ENCODE measurements around the gene MAPK8.

Gene MAPK8

DNA sequence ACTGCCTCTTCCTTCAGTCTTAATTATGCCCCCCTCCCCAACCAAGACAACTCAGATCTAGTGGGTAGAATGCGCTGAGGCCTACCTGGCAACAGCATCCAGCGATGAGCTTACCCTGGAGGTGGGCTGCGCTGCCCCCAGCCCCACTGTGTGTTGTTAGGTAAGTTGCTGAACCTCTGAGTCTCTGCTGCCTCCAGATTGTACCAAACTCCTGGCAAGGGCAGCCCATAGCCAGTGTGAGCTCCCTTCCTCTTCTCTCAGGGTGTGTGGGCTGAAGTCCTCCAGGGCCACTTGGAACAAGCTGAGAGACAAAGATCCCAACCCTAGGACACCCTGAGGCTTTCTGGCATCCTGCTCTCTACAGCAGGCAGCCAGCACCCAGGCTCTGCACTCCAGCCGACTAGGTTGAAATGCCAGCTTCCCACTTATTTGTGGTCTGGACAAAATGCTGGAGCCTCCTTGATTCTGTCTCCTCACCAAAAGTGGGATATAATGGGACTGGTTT, 163.1 kb downstream of the MAPK8 start:
- TF ChIP-seq, protein P1, sequence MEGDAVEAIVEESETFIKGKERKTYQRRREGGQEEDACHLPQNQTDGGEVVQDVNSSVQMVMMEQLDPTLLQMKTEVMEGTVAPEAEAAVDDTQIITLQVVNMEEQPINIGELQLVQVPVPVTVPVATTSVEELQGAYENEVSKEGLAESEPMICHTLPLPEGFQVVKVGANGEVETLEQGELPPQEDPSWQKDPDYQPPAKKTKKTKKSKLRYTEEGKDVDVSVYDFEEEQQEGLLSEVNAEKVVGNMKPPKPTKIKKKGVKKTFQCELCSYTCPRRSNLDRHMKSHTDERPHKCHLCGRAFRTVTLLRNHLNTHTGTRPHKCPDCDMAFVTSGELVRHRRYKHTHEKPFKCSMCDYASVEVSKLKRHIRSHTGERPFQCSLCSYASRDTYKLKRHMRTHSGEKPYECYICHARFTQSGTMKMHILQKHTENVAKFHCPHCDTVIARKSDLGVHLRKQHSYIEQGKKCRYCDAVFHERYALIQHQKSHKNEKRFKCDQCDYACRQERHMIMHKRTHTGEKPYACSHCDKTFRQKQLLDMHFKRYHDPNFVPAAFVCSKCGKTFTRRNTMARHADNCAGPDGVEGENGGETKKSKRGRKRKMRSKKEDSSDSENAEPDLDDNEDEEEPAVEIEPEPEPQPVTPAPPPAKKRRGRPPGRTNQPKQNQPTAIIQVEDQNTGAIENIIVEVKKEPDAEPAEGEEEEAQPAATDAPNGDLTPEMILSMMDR (conservative IDR thresholded peaks at IDR 0.05; ENCODE audit: low read depth, low read length), result no peak
- DNase-seq (ENCODE audit: low read depth), result no peak
- H3K4me3 ChIP-seq (ENCODE audit: low read length), result no peak overlapping the region

DNA sequence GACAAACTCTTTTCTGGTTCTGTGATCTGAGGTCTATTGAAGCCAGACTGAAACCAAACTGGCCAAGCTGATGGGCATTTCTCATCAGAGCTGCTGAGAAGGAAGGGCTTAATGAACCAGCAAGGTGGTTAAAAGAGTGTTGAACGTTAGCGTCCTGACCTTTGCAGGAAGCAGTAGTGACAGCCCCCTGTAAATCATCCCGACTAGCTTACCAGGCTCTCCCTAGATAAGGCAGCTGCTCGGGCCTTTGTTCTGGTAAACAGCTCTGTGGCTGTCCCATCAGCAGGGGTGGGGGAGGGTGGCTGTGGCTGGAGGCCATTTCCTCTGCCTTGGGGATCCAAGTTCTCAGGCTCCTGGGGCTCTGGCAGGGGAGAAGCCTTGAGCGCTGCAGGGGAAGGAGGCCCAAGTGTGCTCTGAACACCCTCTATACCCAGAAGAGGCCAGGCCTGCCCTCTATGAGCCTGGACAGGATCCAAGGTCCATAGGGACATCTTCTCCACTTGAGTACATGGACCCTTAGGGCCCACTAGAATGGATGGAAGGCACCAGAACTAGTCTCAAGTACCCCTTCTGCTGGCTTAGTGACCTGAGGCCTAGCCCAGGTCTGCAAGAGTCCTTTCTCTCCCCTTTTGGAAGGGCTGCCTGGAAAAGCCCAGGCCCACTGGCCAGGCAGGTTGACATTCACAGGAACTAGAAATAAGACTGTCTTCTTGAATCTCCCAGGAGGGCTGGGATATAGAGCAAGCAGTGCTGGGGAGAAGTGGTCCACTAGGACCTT, 163.8 kb downstream of the MAPK8 start:
- H3K4me3 ChIP-seq (ENCODE audit: low read length), result no peak overlapping the region
- TF ChIP-seq, protein P1 (conservative IDR thresholded peaks at IDR 0.05; ENCODE audit: low read depth, low read length), result no peak
- no peak for DNase-seq (ENCODE audit: low read depth)

DNA sequence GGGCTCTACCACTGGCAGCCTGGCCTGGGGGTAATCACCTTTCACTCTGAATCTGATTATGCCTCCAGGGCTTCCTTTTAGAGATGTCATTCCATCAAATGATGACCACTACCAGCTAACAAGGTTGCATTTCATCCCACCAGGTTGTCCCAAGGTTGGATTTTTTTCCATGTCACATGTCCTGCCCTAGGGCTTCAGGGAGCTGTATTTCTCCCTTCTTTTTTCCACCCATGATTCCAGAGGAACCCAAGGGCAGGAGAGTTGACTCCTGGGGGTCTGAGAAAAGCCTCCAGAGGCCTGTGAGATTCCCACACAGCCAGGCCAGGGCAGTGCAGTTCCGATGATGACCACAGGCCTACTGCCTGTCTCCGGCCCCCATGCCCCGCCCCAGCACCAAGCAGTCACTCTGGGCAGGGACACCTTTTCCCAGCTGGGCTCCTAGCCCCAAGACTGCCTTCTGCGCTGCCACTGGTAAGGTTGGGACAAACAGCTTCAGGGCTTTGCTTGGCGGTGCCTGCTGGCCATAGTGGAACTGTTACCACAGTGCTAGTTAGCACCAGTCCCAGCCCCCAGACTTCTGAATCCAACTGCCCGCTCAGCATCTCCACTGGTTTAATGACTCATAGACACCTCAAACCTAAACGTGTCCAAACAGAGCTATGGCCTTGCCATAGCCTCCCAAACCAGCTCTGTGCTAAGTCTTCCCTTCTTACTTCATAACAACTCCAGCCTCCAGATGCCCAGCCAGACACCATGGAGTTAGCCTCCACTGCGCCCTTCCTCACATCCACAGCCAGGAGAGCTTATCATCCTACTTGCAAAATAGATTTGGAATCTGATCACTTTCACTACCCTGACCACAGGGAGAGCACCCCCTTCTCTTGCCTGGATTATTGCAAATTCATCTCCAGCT, 164.7 kb downstream of the MAPK8 start:
- DNase-seq (ENCODE audit: low read depth), result no peak
- H3K4me3 ChIP-seq (ENCODE audit: low read length), result no peak overlapping the region
- TF ChIP-seq, protein P1 (conservative IDR thresholded peaks at IDR 0.05; ENCODE audit: low read depth, low read length), result no peak

GRCh38 chr10:48472501-48473069, 166.1 kb downstream of the MAPK8 start:
- H3K4me3 ChIP-seq (ENCODE audit: low read length), result no peak overlapping the region
- no peak for DNase-seq (ENCODE audit: low read depth)
- TF ChIP-seq, protein P1 (conservative IDR thresholded peaks at IDR 0.05; ENCODE audit: low read depth, low read length), result no peak

DNA sequence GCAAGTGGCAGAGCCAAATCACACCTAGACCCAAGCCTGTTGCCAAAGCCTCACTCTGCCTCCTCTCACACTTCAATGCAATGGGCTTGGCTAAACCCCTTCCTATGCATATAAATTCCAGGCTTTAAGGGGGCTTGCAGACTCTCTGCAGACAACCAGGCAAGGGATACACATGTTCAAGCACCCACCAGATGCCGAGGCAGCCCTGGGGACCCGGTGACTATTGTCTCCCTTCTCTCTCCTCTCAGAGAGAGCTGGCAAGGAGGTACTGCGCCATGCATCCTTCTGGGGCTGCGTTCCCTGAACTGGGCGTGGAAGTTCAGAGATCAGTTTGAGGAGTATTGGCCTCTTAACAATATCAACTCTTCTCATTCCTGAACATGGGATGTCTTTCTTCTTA, 167.2 kb downstream of the MAPK8 start:
- TF ChIP-seq, protein P1 (conservative IDR thresholded peaks at IDR 0.05; ENCODE audit: low read depth, low read length), result no peak
- no peak overlapping the region for H3K4me3 ChIP-seq (ENCODE audit: low read length)
- no peak for DNase-seq (ENCODE audit: low read depth)

GRCh38 chr10:48474765-48475365, 168.4 kb downstream of the MAPK8 start:
- TF ChIP-seq, protein P1 (conservative IDR thresholded peaks at IDR 0.05; ENCODE audit: low read depth, low read length), result no peak
- no peak for DNase-seq (ENCODE audit: low read depth)
- H3K4me3 ChIP-seq (ENCODE audit: low read length), result no peak overlapping the region
